Keratinocyte (primary cell): ENCODE measurements around the gene ERCC3. TPM values are rescaled to one million over a fixed set of nuclear protein-coding genes. Genes with fewer than 3 reads are reported as not detected.

Experiments
- DNase-seq: peaks from one replicate; pipeline ENCODE4 v3.0.0-alpha.2; 2011; ENCODE audit warnings: low read depth, missing footprints, low spot score
- FAIRE-seq: peaks from 2 replicates; lab custom pipeline; 2011; peaks lifted over from hg19 to GRCh38; lab: Jason Lieb, UNC
- H2AFZ ChIP-seq: 2 replicates; pipeline ENCODE4 v1.6.0; 2012; ENCODE audit warnings: low read length, control low read depth, inconsistent platforms; ENCODE audit not compliant: control insufficient read depth
- H3K27ac ChIP-seq: 2 replicates; pipeline ENCODE4 v1.5.1; 2011; ENCODE audit warnings: low read length; ENCODE audit not compliant: control insufficient read depth, insufficient read depth
- H3K27me3 ChIP-seq: 3 replicates; pipeline ENCODE4 v1.6.0; 2011; ENCODE audit warnings: low read length; ENCODE audit not compliant: control insufficient read depth, insufficient read depth; ENCODE audit errors: extremely low read depth
- H3K36me3 ChIP-seq, 2 experiments: 2 replicates in 1 of 2; 3 replicates in 1 of 2; pipeline ENCODE4 v1.5.1; 2011; ENCODE audit warnings: low read length in 2 of 2, mild to moderate bottlenecking in 1 of 2; ENCODE audit not compliant: control insufficient read depth in 2 of 2, insufficient read depth in 2 of 2; ENCODE audit errors: extremely low read depth in 1 of 2
- H3K4me1 ChIP-seq: 3 replicates; pipeline ENCODE4 v1.5.1; 2011; ENCODE audit warnings: low read length; ENCODE audit not compliant: control insufficient read depth, insufficient read depth; ENCODE audit errors: extremely low read depth
- H3K4me2 ChIP-seq: 3 replicates; pipeline ENCODE4 v1.6.0; 2011; ENCODE audit warnings: low read depth, low read length; ENCODE audit not compliant: control insufficient read depth, insufficient read depth; ENCODE audit errors: extremely low read depth
- H3K4me3 ChIP-seq, 3 experiments: fragments of 200-600 bp in 1 of 3; sonication (generic) in 1 of 3; 2 replicates in 2 of 3; 3 replicates in 1 of 3; pipeline ENCODE4 v1.5.1; 2011 to 2016; ENCODE audit warnings: low read length in 3 of 3, mild to moderate bottlenecking in 3 of 3, control low read depth in 2 of 3, inconsistent platforms in 1 of 3, low read depth in 1 of 3, mixed read lengths in 1 of 3, mixed run types in 1 of 3, moderate library complexity in 1 of 3; ENCODE audit not compliant: control insufficient read depth in 2 of 3, insufficient read depth in 2 of 3; ENCODE audit errors: extremely low read depth in 1 of 3
- H3K79me2 ChIP-seq: 2 replicates; pipeline ENCODE4 v1.6.0; 2012; ENCODE audit warnings: low read length; ENCODE audit not compliant: control insufficient read depth, insufficient read depth
- H3K9ac ChIP-seq: 3 replicates; pipeline ENCODE4 v1.6.0; 2011; ENCODE audit warnings: low read length; ENCODE audit not compliant: control insufficient read depth, insufficient read depth; ENCODE audit errors: extremely low read depth
- H3K9me1 ChIP-seq: 3 replicates; pipeline ENCODE4 v1.6.0; 2011; ENCODE audit warnings: low read length; ENCODE audit not compliant: control insufficient read depth, insufficient read depth; ENCODE audit errors: extremely low read depth
- H3K9me3 ChIP-seq: 2 replicates; pipeline ENCODE4 v1.5.1; 2012; ENCODE audit warnings: low read depth, low read length; ENCODE audit not compliant: control insufficient read depth
- H4K20me1 ChIP-seq: 3 replicates; pipeline ENCODE4 v1.6.0; 2011; ENCODE audit warnings: low read length; ENCODE audit not compliant: control insufficient read depth, insufficient read depth; ENCODE audit errors: extremely low read depth
- CTCF ChIP-seq, 3 experiments: IDR thresholded peaks in 1 of 3; conservative IDR thresholded peaks in 1 of 3; optimal IDR thresholded peaks in 1 of 3; 2 replicates in 2 of 3; 3 replicates in 1 of 3; pipeline versions ENCODE3 to v1.5.1; 2011; ENCODE audit warnings: low read length in 3 of 3, mild to moderate bottlenecking in 3 of 3, moderate library complexity in 2 of 3, control low read depth in 1 of 3, inconsistent platforms in 1 of 3; ENCODE audit not compliant: insufficient read depth in 2 of 3; ENCODE audit errors: extremely low read depth in 1 of 3
- EZH2 ChIP-seq: IDR thresholded peaks from one replicate; pipeline ENCODE4 v1.6.1; 2012; ENCODE audit warnings: inconsistent platforms, mild to moderate bottlenecking, low read length, moderate library complexity
- dilution Hi-C: fragments of 300-500 bp; cut with MboI; formaldehyde crosslinking; loops from one replicate; pipeline ENCODE4 v1.7.0; 2020; ENCODE audit warnings: low sequenced_read_pairs; ENCODE audit not compliant: extremely low pct_ligation_motif_present
- polyA plus RNA-seq, 5 experiments: library from polyadenylated mRNA; depleted of rRNA in 3 of 5; stranded (reverse) in 3 of 5; stranded (forward) in 1 of 5; unstranded in 1 of 5; fragments of >200 nt; gene quantifications; 1 replicate in 1 of 5; 2 replicates in 3 of 5; 3 replicates in 1 of 5; pipeline versions ENCODE4 v1.2.1 to v1.2.3, GENCODE V29; 2011 to 2012; ENCODE audit warnings: missing spikeins in 2 of 5, low read depth in 1 of 5, low replicate concordance in 1 of 5

ERCC3 gene
- polyA plus RNA-seq, 1 donor (not counting 4 experiments of a cell fraction or from before 2014, with no cell fraction given): 40.6 TPM

GRCh38 chr2:127220768-127221527 is 73.0 kb downstream of the ERCC3 start:
- peaks cover 5% of the 10 kb centered on the region for H3K79me2 ChIP-seq
- TF ChIP-seq EZH2 (no peak), CTCF (optimal IDR thresholded peaks at IDR 0.05 in 1 of 3, IDR thresholded peaks at IDR 0.05 in 1 of 3, conservative IDR thresholded peaks at IDR 0.05 in 1 of 3; ENCODE audit: extremely low read depth in 1 of 3, insufficient read depth in 2 of 3, low read length in 3 of 3) (no peak)
- DNase-seq (no peak), FAIRE-seq (no peak)
- dilution Hi-C loops: no loop called here
- H4K20me1 ChIP-seq: no peaks in the 10 kb centered on the region
- peak overlapping the region; percentile 85 for H2AFZ ChIP-seq
- H3K9me1 ChIP-seq: no peaks in the 10 kb centered on the region
- H3K36me3 ChIP-seq: no peaks in the 10 kb centered on the region
- H3K4me2 ChIP-seq: peak overlapping the region; percentile 80
- no peaks in the 10 kb centered on the region for H3K27me3 ChIP-seq
- peak overlapping the region; percentile 70 to 89 (median 89) for H3K4me3 ChIP-seq
- peak overlapping the region; percentile 93 for H3K9ac ChIP-seq
- peaks cover 28% of the 10 kb centered on the region for H3K4me1 ChIP-seq
- peak overlapping the region; percentile 93 for H3K27ac ChIP-seq
- no peaks in the 10 kb centered on the region for H3K9me3 ChIP-seq

GRCh38 chr2:127220102-127220767 is 73.7 kb downstream of the ERCC3 start, which contains the start of gene CYP27C1:
TSS of gene CYP27C1 (minus strand) at chr2:127220299. CDS start at chr2:127220270, 29 bp downstream.
- Histone ChIP-seq H3K79me2 (peaks cover 5% of the 10 kb centered on the region), H3K9me1 (no peaks in the 10 kb centered on the region), H3K9me3 (no peaks in the 10 kb centered on the region), H3K4me1 (peaks cover 32% of the 10 kb centered on the region), H2AFZ (peak within 1 kb of the TSS; percentile 85), H3K27ac (peak within 1 kb of the TSS; percentile 93), H3K4me2 (peak within 1 kb of the TSS; percentile 80), H3K4me3 (peak within 1 kb of the TSS; percentile 77 to 89 (median 89)), H4K20me1 (no peaks in the 10 kb centered on the region), H3K27me3 (no peaks in the 10 kb centered on the region), H3K36me3 (no peaks in the 10 kb centered on the region), H3K9ac (peak within 1 kb of the TSS; percentile 93)
- no peak for DNase-seq
- FAIRE-seq: no peak
- dilution Hi-C loops: no loop called here
- TF ChIP-seq CTCF (optimal IDR thresholded peaks at IDR 0.05 in 1 of 3, IDR thresholded peaks at IDR 0.05 in 1 of 3, conservative IDR thresholded peaks at IDR 0.05 in 1 of 3; ENCODE audit: extremely low read depth in 1 of 3, insufficient read depth in 2 of 3, low read length in 3 of 3) (no peak), EZH2 (no peak)
